A673 (cell line): ENCODE data around the gene MST1.

Experiments used
- CTCF ChIP-seq: fragments of 300-800, 200-600 bp; sonication (generic); conservative IDR thresholded peaks from 2 replicates; pipeline ENCODE4 v1.5.1; 2017; ENCODE audit warnings: low read depth, mild to moderate bottlenecking, antibody characterized with exemption, low read length, moderate library complexity, mixed read lengths
- EZH2 ChIP-seq: fragments of 200-600 bp; sonication (generic); IDR thresholded peaks from 2 replicates; pipeline ENCODE4 v1.6.1; 2017; ENCODE audit warnings: borderline replicate concordance, low read depth, mild to moderate bottlenecking, mixed read lengths, antibody characterized with exemption, low read length; ENCODE audit not compliant: poor library complexity, severe bottlenecking

GRCh38 chr3:49656541-49657112 lies 32.6 kb downstream of the MST1 start:
- no peak for TF ChIP-seq EZH2
- no peak for TF ChIP-seq CTCF
